ENCODE results near the gene GAL.

Gene GAL

DNA sequence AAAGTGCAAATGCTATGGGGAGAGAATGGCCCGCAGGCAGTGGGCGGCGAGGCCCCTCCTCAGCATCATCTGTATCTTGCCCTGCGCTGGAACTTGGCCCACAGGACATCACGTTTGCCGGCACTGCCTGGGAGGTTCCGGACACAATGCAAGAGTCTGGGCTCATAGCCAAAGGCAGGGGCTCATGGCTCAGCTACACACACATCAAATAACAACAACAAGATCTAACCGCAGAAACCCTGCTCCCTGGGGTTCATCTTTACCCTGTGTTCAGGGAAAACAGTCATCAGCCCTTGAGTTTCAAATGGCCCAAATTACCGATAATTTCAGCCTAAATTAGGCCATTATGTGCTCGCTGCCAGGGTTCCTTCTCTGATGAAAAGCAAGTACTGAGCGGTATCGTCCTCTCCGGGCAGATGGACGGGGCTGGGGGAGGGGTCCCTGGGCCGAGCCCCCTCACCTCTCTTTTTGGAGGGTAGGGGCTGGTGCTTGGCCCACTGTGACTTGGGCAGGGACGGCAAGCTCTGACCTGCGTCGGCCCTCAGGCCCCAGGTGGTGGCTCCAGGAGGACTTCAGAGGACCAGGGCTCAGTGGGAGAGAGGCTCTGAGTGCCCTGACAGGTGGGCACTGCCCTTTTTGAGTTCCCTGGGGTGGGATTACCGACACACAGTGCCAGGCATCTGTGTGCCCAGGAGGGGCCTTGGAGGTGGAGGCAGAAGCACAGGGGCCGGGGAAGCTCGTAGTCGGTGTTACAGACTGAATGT, 25.0 kb upstream of the GAL start:
- no peak for DNase-seq (ENCODE audit: low read depth in 2 of 2)

DNA sequence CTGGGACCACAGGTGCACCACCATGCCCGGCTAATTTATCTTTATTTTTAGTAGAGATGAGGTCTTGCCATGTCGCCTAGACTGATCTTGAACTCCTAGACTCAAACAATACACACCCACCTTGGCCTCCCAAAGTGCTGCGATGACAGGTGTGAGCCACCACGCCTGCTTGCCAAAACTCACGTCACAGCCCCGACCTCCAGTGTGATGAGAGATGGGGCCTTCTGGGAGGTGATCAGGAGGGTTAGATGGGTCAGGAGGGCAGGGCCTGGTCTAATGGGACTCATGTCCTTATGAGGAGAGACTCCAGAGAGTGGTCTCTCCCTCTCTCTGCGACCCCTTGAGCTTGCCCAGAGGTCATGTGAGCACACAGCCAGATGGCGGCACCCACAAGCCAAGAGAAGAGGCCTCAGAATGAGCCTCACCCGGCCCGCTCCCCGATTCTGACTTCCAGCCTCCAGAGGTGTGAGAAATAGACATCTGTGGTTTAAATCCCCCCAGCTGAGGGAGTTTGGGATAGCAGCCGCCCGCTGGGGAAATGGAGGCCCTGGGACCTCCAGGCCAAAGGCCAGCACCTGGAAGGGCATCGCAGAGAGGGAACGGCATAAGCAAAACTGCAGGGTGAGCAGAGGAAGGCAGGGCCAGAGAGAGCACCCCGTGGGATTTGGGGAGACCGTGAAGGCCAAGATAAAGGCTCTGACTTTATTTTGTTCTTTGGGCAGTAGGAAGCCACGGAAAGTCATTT, 24.1 kb upstream of the GAL start:
- no peak for DNase-seq (ENCODE audit: low read depth in 2 of 2)

- no peak for DNase-seq (ENCODE audit: low read depth in 2 of 2)
Observed at GRCh38 chr11:68661014-68661413, 23.3 kb upstream of the GAL start.

- no peak for DNase-seq (ENCODE audit: low read depth in 2 of 2)
Observed at GRCh38 chr11:68661697-68662603, 22.4 kb upstream of the GAL start.

GRCh38 chr11:68663482-68664010, 20.8 kb upstream of the GAL start:
- DNase-seq (ENCODE audit: low read depth in 2 of 2): no peak

DNA sequence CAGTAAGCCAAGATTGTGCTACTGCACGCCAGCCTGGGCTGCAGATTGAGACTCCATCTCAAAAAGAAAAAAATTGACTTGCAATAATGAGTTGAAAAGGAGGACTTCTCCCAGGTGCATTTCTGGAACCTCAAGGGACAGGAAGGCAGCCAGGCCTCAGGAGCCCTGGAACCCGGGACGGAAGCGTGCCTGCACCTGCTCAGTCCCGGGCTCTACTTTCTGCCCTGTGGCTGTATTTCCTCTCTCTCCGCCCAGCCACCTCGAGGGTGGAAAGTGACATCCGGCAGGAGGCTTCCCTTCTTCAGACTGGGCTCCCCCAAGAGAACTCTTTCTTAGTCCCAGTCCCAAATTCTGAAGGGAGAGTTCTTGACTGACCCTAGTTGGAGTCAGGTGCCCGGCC, 20.2 kb upstream of the GAL start:
- no peak for DNase-seq (ENCODE audit: low read depth in 2 of 2)

DNA sequence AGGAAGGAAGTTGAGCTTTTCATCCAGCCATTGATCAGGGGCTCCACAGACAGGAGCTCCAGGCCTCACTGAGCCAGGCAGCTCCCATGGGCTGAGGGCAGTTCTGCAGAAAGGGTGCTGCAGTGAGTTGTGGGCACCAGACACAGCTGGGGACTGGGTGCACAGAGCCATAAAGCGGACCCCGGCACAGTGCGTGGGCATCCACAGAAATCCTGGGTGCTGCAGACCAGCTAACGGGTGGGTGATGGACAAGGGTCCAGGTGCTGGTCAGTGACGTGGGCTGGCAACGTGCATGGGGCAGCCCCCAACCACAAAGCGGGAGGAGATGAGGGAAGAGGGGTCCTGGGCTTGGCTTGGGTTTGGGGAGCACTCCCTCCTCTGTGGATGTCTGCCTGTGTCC, 19.4 kb upstream of the GAL start:
- DNase-seq (ENCODE audit: low read depth in 2 of 2): no peak

GRCh38 chr11:68665436-68665835, 18.9 kb upstream of the GAL start:
- no peak for DNase-seq (ENCODE audit: low read depth in 2 of 2)

DNA sequence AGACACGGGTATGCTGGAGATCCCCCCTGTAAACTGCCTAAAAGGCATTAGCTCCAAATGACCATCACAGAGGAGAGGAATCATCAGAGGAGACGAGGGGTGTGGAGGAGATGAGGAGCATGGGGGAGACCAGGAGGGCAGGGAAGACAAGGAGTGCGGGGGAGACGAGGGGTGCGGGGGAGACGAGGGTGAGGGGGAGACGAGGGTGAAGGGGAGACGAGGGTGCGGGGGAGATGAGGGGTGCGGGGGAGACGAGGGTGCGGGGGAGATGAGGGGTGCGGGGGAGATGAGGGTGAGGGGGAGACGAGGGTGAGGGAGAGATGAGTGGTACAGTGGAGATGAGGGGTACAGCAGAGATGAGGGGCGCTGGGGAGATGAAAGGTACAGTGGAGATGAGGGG, 17.5 kb upstream of the GAL start:
- DNase-seq (ENCODE audit: low read depth in 2 of 2): no peak

- no peak for DNase-seq (ENCODE audit: low read depth in 2 of 2)
Observed at GRCh38 chr11:68667511-68668500, 16.5 kb upstream of the GAL start.

DNA sequence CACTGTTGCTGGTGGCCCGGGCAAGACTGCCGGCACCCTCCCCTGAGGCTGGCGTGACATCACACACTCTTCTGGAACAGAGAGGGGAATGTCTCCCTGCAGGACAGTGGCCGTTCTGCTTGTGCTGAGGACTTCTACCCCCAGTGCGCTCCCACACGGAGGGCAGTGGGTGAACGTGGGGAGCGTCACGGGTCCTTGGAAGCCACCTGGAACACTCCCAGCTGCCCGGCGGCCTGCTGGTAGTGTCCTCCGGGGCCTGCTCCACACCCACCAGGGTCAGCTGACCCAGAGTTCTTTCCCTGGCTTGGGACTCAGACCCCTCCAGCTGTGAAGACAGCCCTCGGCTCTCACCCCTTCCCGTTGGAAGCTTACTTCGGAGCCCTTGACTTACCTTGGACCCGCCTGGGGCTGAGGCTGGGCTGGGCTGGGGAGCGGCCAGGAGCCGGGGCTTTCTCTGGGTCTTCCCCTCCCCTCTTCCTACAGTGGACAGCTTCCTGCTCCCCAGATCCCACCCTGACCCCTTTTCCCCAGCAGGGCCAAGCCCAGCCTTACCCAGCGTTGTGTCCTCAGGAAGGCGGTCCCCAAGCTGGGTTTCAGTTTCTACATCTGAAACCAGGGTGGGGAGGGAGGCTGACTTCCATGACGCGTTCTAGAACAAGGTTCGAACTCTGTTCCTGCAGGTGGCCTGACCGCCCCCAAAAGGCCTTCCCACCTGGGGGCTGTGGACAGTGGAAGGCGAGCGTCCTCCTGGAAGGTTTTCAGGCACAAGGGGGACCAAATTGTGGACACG, 14.8 kb upstream of the GAL start:
- no peak for DNase-seq (ENCODE audit: low read depth in 2 of 2)

DNA sequence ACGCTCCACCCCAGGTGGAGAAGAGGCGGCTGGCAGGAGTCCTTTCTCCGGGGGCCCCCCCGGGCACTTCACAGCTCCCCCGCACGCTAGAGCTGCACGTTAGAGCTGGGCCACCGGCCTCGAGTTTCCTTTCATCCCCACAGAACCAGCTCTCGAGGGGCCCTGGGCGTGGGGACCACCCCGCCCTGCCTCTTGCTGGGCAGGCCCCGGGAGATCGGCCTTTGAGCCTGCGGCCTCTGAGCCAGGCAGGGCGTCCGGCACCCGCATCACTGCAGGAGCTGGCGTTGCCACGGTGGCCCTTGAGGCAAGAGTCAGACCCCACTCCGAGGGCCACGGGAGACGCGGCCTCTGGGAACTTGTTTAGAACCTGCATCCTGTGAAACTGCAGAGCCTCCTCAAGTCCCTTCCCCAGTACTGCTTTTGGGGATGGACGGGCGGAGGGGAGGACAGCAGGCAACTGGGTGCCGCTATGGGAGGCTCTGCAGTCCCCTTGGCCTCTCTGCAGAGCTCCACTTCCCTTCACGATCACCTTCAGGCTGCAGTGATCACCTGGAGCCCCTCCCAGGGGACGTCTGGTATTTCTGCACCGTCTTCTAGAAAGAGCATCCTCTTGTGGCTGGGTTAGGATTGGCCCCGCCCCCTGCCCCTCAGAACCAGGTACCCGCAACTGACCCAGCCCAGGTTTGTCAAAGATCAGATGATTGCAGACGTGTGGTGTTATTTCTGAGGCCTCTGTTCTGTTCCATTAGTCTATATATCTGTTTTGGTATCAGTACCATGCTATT, 13.9 kb upstream of the GAL start:
- no peak for DNase-seq (ENCODE audit: low read depth in 2 of 2)

DNA sequence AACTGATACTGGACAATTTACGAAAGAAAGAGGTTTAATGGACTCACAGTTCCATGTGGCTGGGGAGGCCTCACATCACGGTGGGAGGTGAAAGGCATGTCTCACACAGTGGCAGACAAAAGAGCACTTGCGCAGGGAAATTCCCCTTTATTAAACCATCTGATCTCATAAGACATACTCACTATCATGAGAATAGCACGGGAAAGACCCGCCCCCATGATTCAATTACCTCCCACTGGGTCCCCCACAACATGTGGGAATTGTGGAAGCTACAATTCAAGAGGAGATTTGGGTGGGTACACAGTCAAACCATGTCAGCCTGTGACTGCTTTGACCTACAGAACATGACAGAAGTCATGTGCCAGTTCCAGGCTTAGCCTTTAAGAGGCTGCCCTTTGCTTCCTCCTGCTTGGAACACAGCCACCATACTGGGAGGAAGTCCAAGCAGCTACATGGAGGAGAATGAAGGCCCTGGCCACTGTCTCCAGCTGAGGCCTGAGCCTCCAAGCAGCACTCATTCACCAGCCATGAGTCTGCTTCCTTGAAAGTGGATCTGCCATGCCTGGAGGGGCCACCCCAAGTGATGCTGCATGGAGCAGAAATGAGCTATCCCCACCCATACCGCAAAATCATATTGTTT, 10.9 kb upstream of the GAL start:
- DNase-seq (ENCODE audit: low read depth in 2 of 2): no peak

DNA sequence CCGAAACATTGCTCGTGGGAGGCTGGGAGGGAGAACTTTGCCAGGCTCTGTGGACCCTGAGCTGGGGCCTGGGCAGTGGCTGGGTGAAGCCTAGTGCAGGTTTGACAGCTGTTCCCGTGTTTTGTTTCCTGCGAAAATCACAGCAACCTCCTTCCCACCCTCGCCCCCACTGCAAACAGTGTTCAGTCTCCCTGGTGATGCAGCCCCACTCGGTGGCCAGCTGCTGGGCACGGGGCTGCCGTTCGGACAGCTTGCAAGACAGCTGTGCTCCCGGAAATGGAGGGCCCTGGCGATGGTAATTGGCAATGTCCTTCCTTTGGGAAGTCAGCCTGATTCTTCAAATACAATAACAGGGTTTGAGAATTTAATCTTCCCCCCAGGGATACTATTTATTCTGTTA, 10.4 kb upstream of the GAL start:
- no peak for DNase-seq (ENCODE audit: low read depth in 2 of 2)

GRCh38 chr11:68674461-68674860, 9.9 kb upstream of the GAL start:
- no peak for DNase-seq (ENCODE audit: low read depth in 2 of 2)

DNA sequence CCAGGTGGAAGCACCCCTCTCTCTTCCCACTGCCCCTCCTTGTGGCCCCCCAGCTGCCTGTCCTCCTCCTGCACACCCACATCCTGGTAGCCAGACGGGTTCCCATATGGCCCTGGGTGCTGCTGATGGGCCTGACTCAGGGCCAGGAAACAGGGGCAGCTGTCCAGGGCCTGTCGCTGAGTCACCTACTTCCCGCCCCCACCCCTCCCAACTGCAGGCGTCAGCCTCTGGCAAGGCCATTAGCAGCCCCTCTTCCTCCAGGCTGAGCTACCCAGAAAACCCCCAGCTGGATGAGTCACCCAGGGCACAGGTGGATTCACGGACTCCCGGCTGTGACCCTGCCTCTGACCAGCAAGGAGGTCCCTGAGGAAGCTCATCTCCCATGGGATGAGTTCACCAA, 6.9 kb upstream of the GAL start:
- no peak for DNase-seq (ENCODE audit: low read depth in 2 of 2)

DNA sequence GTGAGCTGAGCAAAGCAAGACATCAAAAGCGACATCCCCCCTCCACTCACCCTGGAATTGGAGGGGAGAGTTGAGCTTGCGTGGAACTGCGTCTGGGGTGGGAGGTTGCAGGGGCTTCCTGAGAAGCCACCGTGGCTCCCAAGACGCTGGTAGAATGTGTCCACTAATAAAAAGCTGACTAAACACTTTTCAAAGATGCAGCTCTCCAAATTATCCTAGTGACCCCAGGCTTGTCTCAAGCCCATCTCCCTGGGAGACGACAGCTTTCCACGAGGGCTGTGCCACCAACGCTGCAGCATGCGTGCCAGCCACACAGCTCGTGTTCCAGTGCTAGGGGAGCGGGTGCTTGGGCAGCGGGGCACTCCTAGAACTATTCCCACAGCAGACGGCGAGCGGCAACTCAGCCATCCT, 6.3 kb upstream of the GAL start:
- DNase-seq (ENCODE audit: low read depth in 2 of 2): no peak

GRCh38 chr11:68680541-68681231, 3.7 kb upstream of the GAL start:
- DNase-seq (ENCODE audit: low read depth in 2 of 2): no peak
